Osteoblast (primary cell): Measurements from ENCODE around the gene TMEM204. TPM values are rescaled to one million over a fixed set of nuclear protein-coding genes. Genes with fewer than 3 reads are reported as not detected.

Experiments
- DNase-seq: peaks from one replicate; pipeline ENCODE4 v3.0.0; 2011; ENCODE audit warnings: low spot score, mixed read lengths; ENCODE audit not compliant: insufficient read length; ENCODE audit errors: missing footprints
- H2AFZ ChIP-seq: 2 replicates; pipeline ENCODE4 v1.6.0; 2011; ENCODE audit warnings: mild to moderate bottlenecking, low read length
- H3K27ac ChIP-seq: 2 replicates; pipeline ENCODE4 v1.5.1; 2011; ENCODE audit warnings: mild to moderate bottlenecking, low read depth, low read length, moderate library complexity
- H3K27me3 ChIP-seq: 2 replicates; pipeline ENCODE4 v1.6.0; 2012; ENCODE audit warnings: mild to moderate bottlenecking, control low read depth, inconsistent platforms, low read length, moderate library complexity; ENCODE audit not compliant: insufficient read depth
- H3K36me3 ChIP-seq: 2 replicates; pipeline ENCODE4 v1.5.1; 2011; ENCODE audit warnings: mild to moderate bottlenecking, low read length, control low read depth, moderate library complexity; ENCODE audit not compliant: insufficient read depth
- H3K4me1 ChIP-seq: 2 replicates; pipeline ENCODE4 v1.5.1; 2011; ENCODE audit warnings: mild to moderate bottlenecking, low read length, control low read depth, moderate library complexity; ENCODE audit not compliant: insufficient read depth
- H3K4me2 ChIP-seq: 2 replicates; pipeline ENCODE4 v1.6.0; 2011; ENCODE audit warnings: mild to moderate bottlenecking, low read length; ENCODE audit not compliant: insufficient read depth
- H3K4me3 ChIP-seq: fragments of 200-600 bp; sonication (generic); 3 replicates; pipeline ENCODE4 v1.5.1; 2012; ENCODE audit warnings: mild to moderate bottlenecking, low read length, inconsistent platforms; ENCODE audit not compliant: insufficient read depth
- H3K79me2 ChIP-seq: 2 replicates; pipeline ENCODE4 v1.6.0; 2012; ENCODE audit warnings: mild to moderate bottlenecking, low read length, control low read depth, inconsistent platforms; ENCODE audit not compliant: insufficient read depth
- H3K9me3 ChIP-seq: 2 replicates; pipeline ENCODE4 v1.5.1; 2011; ENCODE audit warnings: low read depth, low read length, control low read depth
- H4K20me1 ChIP-seq: 2 replicates; pipeline ENCODE4 v1.6.0; 2012; ENCODE audit warnings: mild to moderate bottlenecking, low read length, control low read depth; ENCODE audit not compliant: insufficient read depth
- total RNA-seq: library from RNA; depleted of rRNA; stranded (reverse); fragments of >200 nt; gene quantifications from 2 replicates; pipeline ENCODE4 v1.2.3, GENCODE V29; 2012
- TF ChIP-seq, protein P1 (sequence below): IDR thresholded peaks from 2 replicates; pipeline ENCODE4 v1.5.1; 2011; ENCODE audit warnings: mild to moderate bottlenecking, low read depth, low read length, moderate library complexity; ENCODE audit errors: extremely low read depth

Gene TMEM204
- total RNA-seq, 1 donor, result 8.3 TPM

- H3K79me2 ChIP-seq, result peaks cover 38% of the 10 kb centered on the region
- peak overlapping the region; percentile 97 for H3K4me2 ChIP-seq
- peaks cover 9% of the 10 kb centered on the region for H3K4me1 ChIP-seq
- H4K20me1 ChIP-seq, result peaks cover 7% of the 10 kb centered on the region
- H3K27me3 ChIP-seq, result no peaks in the 10 kb centered on the region
- TF ChIP-seq, protein P1, sequence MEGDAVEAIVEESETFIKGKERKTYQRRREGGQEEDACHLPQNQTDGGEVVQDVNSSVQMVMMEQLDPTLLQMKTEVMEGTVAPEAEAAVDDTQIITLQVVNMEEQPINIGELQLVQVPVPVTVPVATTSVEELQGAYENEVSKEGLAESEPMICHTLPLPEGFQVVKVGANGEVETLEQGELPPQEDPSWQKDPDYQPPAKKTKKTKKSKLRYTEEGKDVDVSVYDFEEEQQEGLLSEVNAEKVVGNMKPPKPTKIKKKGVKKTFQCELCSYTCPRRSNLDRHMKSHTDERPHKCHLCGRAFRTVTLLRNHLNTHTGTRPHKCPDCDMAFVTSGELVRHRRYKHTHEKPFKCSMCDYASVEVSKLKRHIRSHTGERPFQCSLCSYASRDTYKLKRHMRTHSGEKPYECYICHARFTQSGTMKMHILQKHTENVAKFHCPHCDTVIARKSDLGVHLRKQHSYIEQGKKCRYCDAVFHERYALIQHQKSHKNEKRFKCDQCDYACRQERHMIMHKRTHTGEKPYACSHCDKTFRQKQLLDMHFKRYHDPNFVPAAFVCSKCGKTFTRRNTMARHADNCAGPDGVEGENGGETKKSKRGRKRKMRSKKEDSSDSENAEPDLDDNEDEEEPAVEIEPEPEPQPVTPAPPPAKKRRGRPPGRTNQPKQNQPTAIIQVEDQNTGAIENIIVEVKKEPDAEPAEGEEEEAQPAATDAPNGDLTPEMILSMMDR, result peak; percentile 77
- DNase-seq, result peak; percentile 100
- peak overlapping the region; percentile 85 for H3K4me3 ChIP-seq
- peak overlapping the region; percentile 88 for H2AFZ ChIP-seq
- no peaks in the 10 kb centered on the region for H3K9me3 ChIP-seq
- H3K27ac ChIP-seq, result peak overlapping the region; percentile 84
- peaks cover 16% of the 10 kb centered on the region for H3K36me3 ChIP-seq
These were observed 39.3 kb upstream of the TMEM204 start for GRCh38 chr16:1494129-1494640.

DNA sequence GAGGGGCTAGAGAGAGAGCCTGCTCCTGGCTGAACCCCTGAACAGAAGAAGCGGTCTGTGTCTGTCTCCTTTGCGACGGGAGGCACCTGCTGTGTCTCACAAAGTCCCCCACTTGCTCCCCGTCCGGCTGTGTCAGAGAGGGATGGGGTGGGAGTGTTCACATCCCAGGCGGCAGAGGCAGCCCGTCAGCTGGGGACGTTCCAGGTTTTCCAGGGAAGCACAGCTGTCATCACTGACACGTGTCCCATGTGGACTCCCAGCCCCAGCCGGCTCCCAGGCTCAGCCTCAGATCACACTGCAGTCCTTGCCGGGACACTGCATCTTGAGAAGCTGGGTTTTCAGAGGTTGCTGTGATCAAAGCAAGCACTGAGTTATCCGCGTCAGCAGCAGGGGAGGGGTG, 38.8 kb upstream of the TMEM204 start:
- Histone ChIP-seq H3K4me1 (peaks cover 9% of the 10 kb centered on the region), H3K4me2 (peak overlapping the region; percentile 97), H2AFZ (peak overlapping the region; percentile 31), H3K36me3 (peaks cover 16% of the 10 kb centered on the region), H3K4me3 (peak overlapping the region; percentile 85), H3K9me3 (no peaks in the 10 kb centered on the region), H4K20me1 (peaks cover 7% of the 10 kb centered on the region), H3K27ac (no peak overlapping the region), H3K79me2 (peaks cover 38% of the 10 kb centered on the region), H3K27me3 (no peaks in the 10 kb centered on the region)
- TF ChIP-seq, protein P1, result no peak
- no peak for DNase-seq

DNA sequence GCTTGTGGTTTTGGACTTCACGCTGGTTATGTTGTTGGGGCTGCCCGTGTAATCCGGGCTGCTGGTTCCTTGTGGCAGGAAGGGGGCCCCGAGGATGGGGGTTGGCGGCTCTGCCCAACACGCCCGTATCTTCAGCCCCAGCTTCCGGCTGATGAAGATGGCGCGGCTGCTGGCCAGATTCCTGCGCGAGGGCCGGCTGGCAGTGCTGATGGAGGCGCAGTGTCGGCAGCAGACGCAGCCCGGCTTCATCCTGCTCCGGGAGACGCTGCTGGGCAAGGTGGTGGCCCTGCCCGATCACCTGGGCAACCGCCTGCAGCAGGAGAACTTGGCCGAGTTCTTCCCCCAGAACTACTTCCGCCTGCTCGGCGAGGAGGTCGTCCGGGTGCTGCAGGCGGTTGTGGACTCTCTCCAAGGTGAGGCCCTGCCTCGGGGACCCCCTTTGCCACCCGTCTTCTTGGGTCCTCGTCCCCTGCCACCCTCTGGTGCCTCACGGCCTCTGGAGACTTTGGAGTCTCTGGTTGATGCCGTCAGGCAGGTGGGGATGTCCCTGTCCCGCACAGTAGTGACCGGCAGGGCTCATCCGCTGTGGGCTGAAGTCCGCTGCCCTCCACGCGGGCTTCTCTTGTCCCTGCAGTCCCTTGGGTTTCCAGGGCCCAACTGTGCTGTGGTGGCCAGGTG, 38.1 kb upstream of the TMEM204 start:
- H3K4me2 ChIP-seq, result no peak overlapping the region
- no peak overlapping the region for H3K4me3 ChIP-seq
- H3K4me1 ChIP-seq, result peaks cover 9% of the 10 kb centered on the region
- peaks cover 16% of the 10 kb centered on the region for H3K36me3 ChIP-seq
- no peaks in the 10 kb centered on the region for H3K27me3 ChIP-seq
- no peaks in the 10 kb centered on the region for H3K9me3 ChIP-seq
- no peak overlapping the region for H2AFZ ChIP-seq
- H3K27ac ChIP-seq, result no peak overlapping the region
- H3K79me2 ChIP-seq, result peaks cover 38% of the 10 kb centered on the region
- peaks cover 7% of the 10 kb centered on the region for H4K20me1 ChIP-seq
- TF ChIP-seq, protein P1, result no peak
- DNase-seq, result no peak

DNA sequence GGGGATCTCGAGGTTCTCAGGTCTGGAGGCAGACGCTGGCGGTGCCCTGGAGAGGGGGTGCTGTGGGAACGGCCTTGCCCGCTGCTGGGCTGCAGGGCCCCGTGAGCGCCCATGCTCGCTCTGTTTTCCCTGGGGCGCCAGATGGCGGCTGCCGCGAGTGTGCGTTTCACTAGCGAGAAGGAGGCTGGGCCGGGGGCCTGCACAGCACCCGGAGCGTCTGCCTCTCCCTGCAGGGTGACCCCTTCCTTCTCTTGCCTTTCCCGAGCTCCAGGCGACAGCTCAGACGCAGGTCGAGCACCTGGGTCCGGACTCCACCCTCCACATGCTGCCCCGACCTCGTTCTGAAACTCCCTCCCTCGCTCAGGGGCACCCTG, 37.6 kb upstream of the TMEM204 start:
- Histone ChIP-seq H4K20me1 (peaks cover 7% of the 10 kb centered on the region), H3K4me3 (no peak overlapping the region), H3K27me3 (no peaks in the 10 kb centered on the region), H3K9me3 (no peaks in the 10 kb centered on the region), H3K36me3 (peaks cover 16% of the 10 kb centered on the region), H3K4me2 (no peak overlapping the region), H3K4me1 (peaks cover 9% of the 10 kb centered on the region), H2AFZ (no peak overlapping the region), H3K79me2 (peaks cover 38% of the 10 kb centered on the region), H3K27ac (no peak overlapping the region)
- TF ChIP-seq, protein P1, result no peak
- no peak for DNase-seq
